Endothelial cell of umbilical vein (primary cell): ENCODE results near the gene BTBD2. TPM values are rescaled to one million over a fixed set of nuclear protein-coding genes. Genes with fewer than 3 reads are reported as not detected.

Experiments used
- BruUV-seq: library from RNA; stranded (reverse); fragments of 400-500 nt; replicated peaks from 2 replicates; lab custom pipeline; 2021; lab: Mats Ljungman, UMichigan
- CTCF ChIA-PET: fragments of 300-600, 350-600 bp; sonication (Branson Sonifier 250); formaldehyde crosslinking; loops from one replicate; lab custom pipeline; 2021; ENCODE audit warnings: antibody characterized with exemption, inconsistent platforms; lab: Charles Lee
- POLR2A ChIA-PET: fragments of 300-600, 350-600 bp; sonication (Branson Sonifier 250); formaldehyde crosslinking; loops from one replicate; lab custom pipeline; 2021; ENCODE audit warnings: antibody characterized with exemption, inconsistent platforms; lab: Charles Lee
- DNase-seq: peaks from one replicate; pipeline ENCODE4 v3.0.0-alpha.2; 2011; ENCODE audit warnings: low read depth, low spot score
- FAIRE-seq: peaks from 2 replicates; lab custom pipeline; 2011; peaks lifted over from hg19 to GRCh38; lab: Jason Lieb, UNC
- H2AFZ ChIP-seq: 2 replicates; pipeline ENCODE4 v1.6.0; 2012; ENCODE audit warnings: low read depth, low read length, control low read depth, inconsistent platforms
- H3K27ac ChIP-seq: 2 replicates; pipeline ENCODE4 v1.5.1; 2011; ENCODE audit warnings: low read depth, mild to moderate bottlenecking, control low read depth, low read length, moderate library complexity; ENCODE audit not compliant: insufficient read depth
- H3K27me3 ChIP-seq, 2 experiments: 2 replicates each; pipeline versions ENCODE4 v1.6.0 to v1.6.1; 2011; ENCODE audit warnings: low read length in 2 of 2, mixed read lengths in 1 of 2; ENCODE audit not compliant: control insufficient read depth in 2 of 2, insufficient read depth in 2 of 2
- H3K36me3 ChIP-seq, 2 experiments: 2 replicates in 1 of 2; 3 replicates in 1 of 2; pipeline ENCODE4 v1.5.1; 2011; ENCODE audit warnings: low read length in 2 of 2, mild to moderate bottlenecking in 1 of 2, moderate library complexity in 1 of 2; ENCODE audit not compliant: control insufficient read depth in 2 of 2, insufficient read depth in 2 of 2; ENCODE audit errors: extremely low read depth in 1 of 2
- H3K4me1 ChIP-seq: 3 replicates; pipeline ENCODE4 v1.5.1; 2011; ENCODE audit warnings: mild to moderate bottlenecking, low read length; ENCODE audit not compliant: control insufficient read depth, insufficient read depth; ENCODE audit errors: extremely low read depth
- H3K4me2 ChIP-seq: 2 replicates; pipeline ENCODE4 v1.6.1; 2011; ENCODE audit warnings: low read length, control low read depth, mixed read lengths; ENCODE audit not compliant: insufficient read depth
- H3K4me3 ChIP-seq, 3 experiments: fragments of 200-600 bp in 1 of 3; sonication (generic), shearing (Covaris generic) in 1 of 3; replicated peaks in 1 of 3; 2 replicates each; pipeline ENCODE4 v1.5.1; 2011 to 2016; ENCODE audit warnings: control low read depth in 3 of 3, low read length in 3 of 3, mild to moderate bottlenecking in 2 of 3, inconsistent platforms in 1 of 3, low read depth in 1 of 3, moderate library complexity in 1 of 3; ENCODE audit not compliant: insufficient read depth in 1 of 3
- H3K79me2 ChIP-seq: 2 replicates; pipeline ENCODE4 v1.6.0; 2012; ENCODE audit warnings: low read length, inconsistent platforms; ENCODE audit not compliant: control insufficient read depth, insufficient read depth
- H3K9ac ChIP-seq: replicated peaks from 2 replicates; pipeline ENCODE3; 2011; ENCODE audit warnings: low read length, control low read depth; ENCODE audit not compliant: insufficient read depth; ENCODE audit errors: extremely low read depth
- H3K9me1 ChIP-seq: replicated peaks from 3 replicates; pipeline ENCODE4 v1.6.0; 2011; ENCODE audit warnings: mild to moderate bottlenecking, low read length; ENCODE audit not compliant: control insufficient read depth, insufficient read depth; ENCODE audit errors: extremely low read depth
- H3K9me3 ChIP-seq: replicated peaks from 2 replicates; pipeline ENCODE4 v1.5.1; 2012; ENCODE audit warnings: low read length, inconsistent platforms; ENCODE audit not compliant: control insufficient read depth, insufficient read depth
- H4K20me1 ChIP-seq: replicated peaks from 2 replicates; pipeline ENCODE3; 2011; ENCODE audit warnings: mild to moderate bottlenecking, low read length; ENCODE audit not compliant: control insufficient read depth, insufficient read depth; ENCODE audit errors: extremely low read depth
- CTCF ChIP-seq, 2 donors: IDR thresholded peaks; 1 replicate in 1 of 2; 2 replicates in 1 of 2; pipeline ENCODE4 v1.5.1; 2011; ENCODE audit warnings: low read length in 2 of 2, mild to moderate bottlenecking in 2 of 2, moderate library complexity in 2 of 2, control low read depth in 1 of 2, inconsistent platforms in 1 of 2, low read depth in 1 of 2; ENCODE audit not compliant: insufficient read depth in 1 of 2; ENCODE audit errors: extremely low read depth in 1 of 2
- EZH2 ChIP-seq: IDR thresholded peaks from 2 replicates; pipeline ENCODE4 v1.6.1; 2012; ENCODE audit warnings: borderline replicate concordance, low read depth, mild to moderate bottlenecking, moderate library complexity, low read length, inconsistent platforms; ENCODE audit not compliant: severe bottlenecking
- FOS ChIP-seq: IDR thresholded peaks from 2 replicates; pipeline ENCODE4 v1.6.1; 2011; ENCODE audit warnings: mild to moderate bottlenecking, low read length, moderate library complexity, borderline replicate concordance; ENCODE audit not compliant: insufficient read depth
- GATA2 ChIP-seq: IDR thresholded peaks from 2 replicates; pipeline ENCODE4 v1.7.0; 2011; ENCODE audit warnings: low read depth, mild to moderate bottlenecking, moderate library complexity, mixed read lengths, low read length; ENCODE audit not compliant: insufficient read length, insufficient read depth
- JUN ChIP-seq: IDR thresholded peaks from 2 replicates; pipeline ENCODE4 v1.6.1; 2011; ENCODE audit warnings: borderline replicate concordance, low read depth; ENCODE audit not compliant: insufficient read length, insufficient read depth
- MAX ChIP-seq: IDR thresholded peaks from 2 replicates; pipeline ENCODE4 v1.6.1; 2011; ENCODE audit not compliant: insufficient read depth, insufficient read length
- MYC ChIP-seq: IDR thresholded peaks from one replicate; pipeline ENCODE4 v1.6.1; 2011; ENCODE audit warnings: mild to moderate bottlenecking, low read depth, low read length
- POLR2A ChIP-seq: IDR thresholded peaks from 2 replicates; pipeline ENCODE4 v1.6.1; 2012; ENCODE audit warnings: low read depth, mild to moderate bottlenecking, control low read depth, low read length
- POLR2AphosphoS5 ChIP-seq: IDR thresholded peaks from 2 replicates; pipeline ENCODE4 v1.6.1; 2012; ENCODE audit warnings: low read depth, mild to moderate bottlenecking, control low read depth, low read length, moderate library complexity; ENCODE audit not compliant: insufficient read depth
- dilution Hi-C: fragments of 300-500 bp; cut with MboI; formaldehyde crosslinking; loops from one replicate; pipeline ENCODE4 v1.15.0; 2019; ENCODE audit warnings: low sequenced_read_pairs; ENCODE audit not compliant: extremely low pct_ligation_motif_present
- intact Hi-C: fragments of 100-400 bp; cut with micrococcal nuclease; formaldehyde crosslinking; loops from one replicate; pipeline ENCODE4 v1.10.0; 2022
- polyA plus RNA-seq, 4 experiments: library from polyadenylated mRNA; depleted of rRNA in 3 of 4; stranded (reverse) in 3 of 4; unstranded in 1 of 4; fragments of >200 nt; gene quantifications; 2 replicates each; pipeline versions ENCODE4 v1.2.1 to v1.2.3, GENCODE V29; 2011 to 2012; ENCODE audit warnings: missing spikeins in 1 of 4
- total RNA-seq: library from RNA; stranded (reverse); gene quantifications from 2 replicates; pipeline ENCODE4 v1.2.3, GENCODE V29; 2021

BTBD2 gene
- total and polyA plus RNA-seq, 2 donors (not counting 3 experiments of a cell fraction or from before 2014, with no cell fraction given), result 59.2 to 78.2 TPM

GRCh38 chr19:1952635-1953034, 62.9 kb downstream of the BTBD2 start:
- no peaks in the 10 kb centered on the region for H3K27me3 ChIP-seq
- no peak overlapping the region for H3K4me2 ChIP-seq
- dilution Hi-C loops, result no loop called here
- no peaks in the 10 kb centered on the region for H3K4me1 ChIP-seq
- FAIRE-seq, result no peak
- H3K27ac ChIP-seq, result no peak overlapping the region
- CTCF ChIA-PET, result interaction anchor here (1.2 kb wide), 1 partner anchor 12 kb away, joined by 3 read pairs; no protein-coding TSS in a partner anchor
- BruUV-seq, result no TSS peak
- H2AFZ ChIP-seq, result no peak overlapping the region
- H4K20me1 ChIP-seq, result no peaks in the 10 kb centered on the region
- peaks cover 0 to 13% of the 10 kb centered on the region in 2 experiments for H3K36me3 ChIP-seq
- H3K9me3 ChIP-seq, result no peaks in the 10 kb centered on the region
- no peak for DNase-seq
- H3K4me3 ChIP-seq, result no peak overlapping the region
- POLR2A ChIA-PET, result no interaction called here
- no peaks in the 10 kb centered on the region for H3K9me1 ChIP-seq
- H3K79me2 ChIP-seq, result peaks cover 80% of the 10 kb centered on the region
- TF ChIP-seq MAX (no peak), POLR2AphosphoS5 (no peak), POLR2A (no peak), JUN (no peak), GATA2 (no peak), CTCF (IDR thresholded peaks at IDR 0.05; ENCODE audit: extremely low read depth in 1 of 2, insufficient read depth in 1 of 2, low read depth in 1 of 2, low read length in 2 of 2) (no peak), MYC (no peak), FOS (no peak), EZH2 (no peak)
- intact Hi-C loops, result no loop called here
- no peak overlapping the region for H3K9ac ChIP-seq
